GM12878 (cell line): ENCODE results near the gene SF1. TPM values are rescaled to one million over a fixed set of nuclear protein-coding genes. Genes with fewer than 3 reads are reported as not detected.

Experiments used
- ATAC-seq: fragments of 200-7000 bp; cut with Tn5 transposase; 3 replicates; pipeline ENCODE4 v1.9.1; 2020; ENCODE audit warnings: mild to moderate bottlenecking, moderate library complexity
- BruUV-seq: library from RNA; stranded (reverse); fragments of 400-500 nt; replicated peaks from 2 replicates; lab custom pipeline; 2021; lab: Mats Ljungman, UMichigan
- CTCF ChIA-PET: fragments of 300-600 bp; sonication (Branson Sonifier 250); formaldehyde crosslinking; extraction: SDS; loops from one replicate; lab custom pipeline; 2021; ENCODE audit warnings: inconsistent platforms; lab: Yijun Ruan, JAX
- POLR2A ChIA-PET: fragments of 350-600 bp; formaldehyde crosslinking; extraction: SDS; loops from one replicate; lab custom pipeline; 2021; ENCODE audit warnings: inconsistent platforms; lab: Charles Lee
- RAD21 ChIA-PET: fragments of 300-600 bp; sonication (Branson Sonifier 250); formaldehyde crosslinking; loops from one replicate; lab custom pipeline; 2023; ENCODE audit warnings: antibody characterized with exemption; ENCODE audit not compliant: unreplicated experiment; lab: Charles Lee
- SMC1A ChIA-PET: fragments of 300-600 bp; sonication (Branson Sonifier 250); formaldehyde crosslinking; loops from one replicate; lab custom pipeline; 2023; ENCODE audit not compliant: unreplicated experiment, uncharacterized antibody; lab: Charles Lee
- DNase-seq: peaks from one replicate; pipeline ENCODE4 v3.0.0-alpha.2; 2011; ENCODE audit warnings: low read depth, low spot score
- FAIRE-seq: peaks from 3 replicates; lab custom pipeline; 2011; peaks lifted over from hg19 to GRCh38; lab: Jason Lieb, UNC
- H2AFZ ChIP-seq: 2 replicates; pipeline ENCODE4 v1.6.0; 2011; ENCODE audit warnings: low read depth, low read length, control low read depth; ENCODE audit not compliant: control insufficient read depth
- H3K27ac ChIP-seq: 2 replicates; pipeline ENCODE4 v1.5.1; 2011; ENCODE audit warnings: control low read depth; ENCODE audit not compliant: control insufficient read depth, insufficient read depth
- H3K27me3 ChIP-seq, 2 experiments: replicated peaks in 1 of 2; 2 replicates each; pipeline versions ENCODE4 v1.6.0 to v1.6.1; 2011; ENCODE audit warnings: low read length in 1 of 2; ENCODE audit not compliant: control insufficient read depth in 2 of 2, insufficient read depth in 2 of 2
- H3K36me3 ChIP-seq, 2 experiments: 2 replicates each; pipeline ENCODE4 v1.5.1; 2011; ENCODE audit warnings: low read length in 1 of 2; ENCODE audit not compliant: control insufficient read depth in 2 of 2, insufficient read depth in 2 of 2
- H3K4me1 ChIP-seq: 2 replicates; pipeline ENCODE4 v1.6.1; 2011; ENCODE audit warnings: mild to moderate bottlenecking, low read length, moderate library complexity, mixed read lengths; ENCODE audit not compliant: control insufficient read depth, insufficient read depth
- H3K4me2 ChIP-seq: 2 replicates; pipeline ENCODE4 v1.6.0; 2011; ENCODE audit warnings: control low read depth; ENCODE audit not compliant: control insufficient read depth, insufficient read depth
- H3K4me3 ChIP-seq: fragments of 200-600 bp; sonication (generic); 2 replicates; pipeline ENCODE4 v1.5.1; 2016
- H3K79me2 ChIP-seq: 2 replicates; pipeline ENCODE4 v1.6.0; 2011; ENCODE audit warnings: low read length; ENCODE audit not compliant: control insufficient read depth, insufficient read depth
- H3K9ac ChIP-seq: 2 replicates; pipeline ENCODE4 v1.8.0; 2011; ENCODE audit warnings: low read length, control low read depth, mixed read lengths; ENCODE audit not compliant: control insufficient read depth, insufficient read depth
- H3K9me3 ChIP-seq: replicated peaks from 3 replicates; pipeline ENCODE4 v1.5.1; 2011; ENCODE audit warnings: mild to moderate bottlenecking, low read length; ENCODE audit not compliant: control insufficient read depth, insufficient read depth
- H4K20me1 ChIP-seq: 2 replicates; pipeline ENCODE4 v1.6.0; 2011; ENCODE audit not compliant: control insufficient read depth, insufficient read depth
- BRCA1 ChIP-seq: IDR thresholded peaks from 2 replicates; pipeline ENCODE4 v1.6.1; 2011; ENCODE audit warnings: low read depth, low read length, improper control_type of control experiment
- MYC ChIP-seq: IDR thresholded peaks from 2 replicates; pipeline ENCODE4 v1.6.1; 2011; ENCODE audit warnings: mild to moderate bottlenecking, low read length, moderate library complexity, inconsistent platforms; ENCODE audit not compliant: insufficient read depth, insufficient replicate concordance, insufficient read length, severe bottlenecking
- PAX5 ChIP-seq: IDR thresholded peaks from 2 replicates; pipeline ENCODE4 v1.6.1; 2011; ENCODE audit warnings: low read depth, low read length, borderline replicate concordance
- POLR2A ChIP-seq: IDR thresholded peaks from 2 replicates; pipeline ENCODE4 v1.6.1; 2011; ENCODE audit warnings: low read depth, mild to moderate bottlenecking, low read length
- SUPT20H ChIP-seq: IDR thresholded peaks from 2 replicates; pipeline ENCODE4 v1.6.1; 2011; ENCODE audit warnings: low read depth, mild to moderate bottlenecking, low read length, moderate library complexity, borderline replicate concordance; ENCODE audit not compliant: control insufficient read depth
- TBL1XR1 ChIP-seq: IDR thresholded peaks from 2 replicates; pipeline ENCODE4 v1.6.1; 2012; ENCODE audit warnings: low read depth, low read length, improper control_type of control experiment
- ZNF217 ChIP-seq: fragments of 450-650 bp; IDR thresholded peaks from 2 replicates; pipeline ENCODE4 v1.6.1; 2017; ENCODE audit warnings: antibody characterized with exemption, mild to moderate bottlenecking
- WGBS: methylation state at CpG from one replicate; pipeline ENCODE4 v1.1.6; 2016; ENCODE audit warnings: low lambda C conversion rate; ENCODE audit not compliant: insufficient replicate concordance, insufficient coverage; ENCODE audit errors: missing lambda C conversion rate; 5-methylcytosine and 5-hydroxymethylcytosine counted together
- in situ Hi-C: fragments of 300-500 bp; cut with MboI; formaldehyde crosslinking; loops from 9 replicates; pipeline ENCODE4 v1.14.3; 2018; ENCODE audit warnings: mixed read lengths
- intact Hi-C: fragments of 100-400 bp; cut with micrococcal nuclease; formaldehyde crosslinking; loops from one replicate; pipeline ENCODE4 v1.14.2; 2022; ENCODE audit not compliant: unreplicated experiment
- polyA plus RNA-seq, 11 experiments: library from polyadenylated mRNA; depleted of rRNA in 4 of 11; unstranded in 6 of 11; stranded (reverse) in 5 of 11; fragments of >200 nt; fragmentation: Nextera tagmentation in 4 of 11; fragmentation: Illumina TruSeq in 1 of 11; extraction: Ambion mirVana in 4 of 11; extraction: Trizol in 1 of 11; gene quantifications; 1 replicate in 1 of 11; 2 replicates in 10 of 11; pipeline versions ENCODE4 v1.2.1 to v1.2.3, GENCODE V29; 2011 to 2016; ENCODE audit warnings: inconsistent platforms in 2 of 11, missing spikeins in 2 of 11, low read depth in 1 of 11
- total RNA-seq, 4 experiments: library from RNA; depleted of rRNA in 3 of 4; stranded (reverse); fragments of >200 nt in 3 of 4; fragmentation: Illumina TruSeq in 1 of 4; extraction: Trizol in 1 of 4; gene quantifications; 2 replicates each; pipeline versions ENCODE4 v1.2.1 to v1.2.3, GENCODE V29; 2013 to 2021

Gene SF1
- total and polyA plus RNA-seq, 10 of the 15 experiments (the other 5 are each of a cell fraction or from before 2014, with no cell fraction given) = 13.6 to 337 (median 103) TPM

GRCh38 chr11:64728757-64729365 is 49.5 kb downstream of the SF1 start:
- POLR2A ChIA-PET = no interaction called here
- FAIRE-seq (no peak), DNase-seq (no peak), ATAC-seq (no peak)
- Histone ChIP-seq H3K4me3 (no peak overlapping the region), H2AFZ (no peak overlapping the region), H3K36me3 (no peaks in the 10 kb centered on the region), H3K9ac (no peak overlapping the region), H3K9me3 (no peaks in the 10 kb centered on the region), H3K4me2 (no peak overlapping the region), H4K20me1 (no peaks in the 10 kb centered on the region), H3K27me3 (no peaks in the 10 kb centered on the region), H3K79me2 (no peaks in the 10 kb centered on the region), H3K27ac (no peak overlapping the region), H3K4me1 (peaks cover 6% of the 10 kb centered on the region)
- SMC1A ChIA-PET = no interaction called here
- in situ Hi-C loops = no loop called here
- intact Hi-C loops = no loop called here
- no TSS peak for BruUV-seq
- TF ChIP-seq ZNF217 (no peak), MYC (no peak), PAX5 (no peak), TBL1XR1 (no peak), BRCA1 (no peak)
- CTCF ChIA-PET = interaction anchor here (1.0 to 1.6 kb wide), 2 partner anchors 10 to 41 kb away, joined by 5 to 6 read pairs; no protein-coding TSS in a partner anchor
- RAD21 ChIA-PET = no interaction called here
- 53% methylated on average over 11 of the region's 11 CpGs for WGBS

- in situ Hi-C loops = no loop called here
- ChIA-PET SMC1A (no interaction called here), CTCF (interaction anchor here (0.8 to 4.1 kb wide), 4 partner anchors 11 to 38 kb away, joined by 3 to 17 read pairs (median 3); no protein-coding TSS in a partner anchor), RAD21 (interaction anchor here (1.8 kb wide), 1 partner anchor 38 kb away, joined by 7 read pairs; no protein-coding TSS in a partner anchor), POLR2A (no interaction called here)
- FAIRE-seq (no peak), ATAC-seq (no peak), DNase-seq (no peak)
- H3K79me2 ChIP-seq = no peaks in the 10 kb centered on the region
- no peak for TF ChIP-seq POLR2A
- no peak for TF ChIP-seq SUPT20H
- H3K27ac ChIP-seq = no peak overlapping the region
- no peaks in the 10 kb centered on the region for H3K9me3 ChIP-seq
- H4K20me1 ChIP-seq = no peaks in the 10 kb centered on the region
- H3K36me3 ChIP-seq = no peaks in the 10 kb centered on the region
- peaks cover 0 to 6% of the 10 kb centered on the region in 2 experiments; a peak in 2 of 4 replicates for H3K27me3 ChIP-seq
- intact Hi-C loops = no loop called here
- no peak overlapping the region for H2AFZ ChIP-seq
- H3K4me3 ChIP-seq = no peak overlapping the region
- no peak overlapping the region for H3K9ac ChIP-seq
- 53% methylated on average over 6 of the region's 7 CpGs for WGBS
- H3K4me1 ChIP-seq = peaks cover 10% of the 10 kb centered on the region
- no TSS peak for BruUV-seq
- H3K4me2 ChIP-seq = no peak overlapping the region
Observed at GRCh38 chr11:64726867-64727530, 51.3 kb downstream of the SF1 start.
